H1 (cell line): ENCODE results near the gene VGF. TPM values are rescaled to one million over a fixed set of nuclear protein-coding genes. Genes with fewer than 3 reads are reported as not detected.

Experiments used
- CTCF ChIA-PET: fragments of 300-600 bp; sonication (Branson Sonifier 250); formaldehyde crosslinking; loops from one replicate; lab custom pipeline; 2021; ENCODE audit not compliant: partially characterized antibody; lab: Charles Lee
- POLR2A ChIA-PET: fragments of 300-600 bp; sonication (Branson Sonifier 250); formaldehyde crosslinking; loops from one replicate; lab custom pipeline; 2021; ENCODE audit warnings: inconsistent platforms; ENCODE audit not compliant: partially characterized antibody; lab: Charles Lee
- DNase-seq, 2 experiments: peaks; one replicate each; pipeline versions ENCODE4 v3.0.0 to v3.0.0-alpha.2; 2010 to 2022; ENCODE audit warnings: low spot score in 2 of 2, low read depth in 1 of 2, mixed read lengths in 1 of 2
- FAIRE-seq: peaks from 2 replicates; lab custom pipeline; 2011; peaks lifted over from hg19 to GRCh38; lab: Jason Lieb, UNC
- H2AFZ ChIP-seq: 2 replicates; pipeline ENCODE4 v1.8.1; 2012; ENCODE audit warnings: low read length, inconsistent platforms
- H2AK5ac ChIP-seq: 2 replicates; pipeline ENCODE4 v1.6.1; 2013; ENCODE audit warnings: low read depth, low read length
- H2BK120ac ChIP-seq: replicated peaks from 2 replicates; pipeline ENCODE3; 2013; ENCODE audit warnings: low read depth, low read length, inconsistent platforms
- H2BK12ac ChIP-seq: 2 replicates; pipeline ENCODE4 v1.6.1; 2013; ENCODE audit warnings: low read depth, low read length
- H2BK15ac ChIP-seq: 2 replicates; pipeline ENCODE4 v1.6.1; 2013; ENCODE audit warnings: low read length
- H2BK20ac ChIP-seq: 2 replicates; pipeline ENCODE4 v1.6.1; 2013; ENCODE audit warnings: low read length
- H2BK5ac ChIP-seq: 2 replicates; pipeline ENCODE4 v1.6.1; 2013; ENCODE audit warnings: low read depth, low read length
- H3K14ac ChIP-seq: 2 replicates; pipeline ENCODE4 v1.6.1; 2013; ENCODE audit warnings: inconsistent platforms; ENCODE audit not compliant: insufficient read length
- H3K18ac ChIP-seq: 2 replicates; pipeline ENCODE4 v1.6.1; 2013; ENCODE audit warnings: low read length; ENCODE audit errors: extremely low read depth
- H3K23ac ChIP-seq: 2 replicates; pipeline ENCODE4 v1.6.1; 2013; ENCODE audit warnings: inconsistent platforms; ENCODE audit not compliant: insufficient read length
- H3K23me2 ChIP-seq: 2 replicates; pipeline ENCODE4 v1.6.1; 2013; ENCODE audit warnings: low read depth, low read length
- H3K27ac ChIP-seq: 2 replicates; pipeline ENCODE4 v1.6.1; 2011; ENCODE audit warnings: low read depth, low read length, inconsistent platforms
- H3K27me3 ChIP-seq, 4 experiments: replicated peaks in 1 of 4; 1 replicate in 1 of 4; 2 replicates in 3 of 4; pipeline versions ENCODE4 v1.6.1 to v1.8.1; 2011 to 2013; ENCODE audit warnings: low read length in 3 of 4, mild to moderate bottlenecking in 3 of 4, inconsistent platforms in 2 of 4, mixed read lengths in 2 of 4, moderate library complexity in 1 of 4; ENCODE audit not compliant: control insufficient read depth in 3 of 4, insufficient read depth in 3 of 4; ENCODE audit errors: extremely low read depth in 1 of 4
- H3K36me3 ChIP-seq, 4 experiments: 2 replicates each; pipeline versions ENCODE4 v1.6.1 to v1.8.1; 2011 to 2013; ENCODE audit warnings: mild to moderate bottlenecking in 4 of 4, low read length in 3 of 4, moderate library complexity in 2 of 4, control low read depth in 1 of 4, inconsistent platforms in 1 of 4; ENCODE audit not compliant: insufficient read depth in 4 of 4, control insufficient read depth in 2 of 4
- H3K4ac ChIP-seq: replicated peaks from 2 replicates; pipeline ENCODE3; 2013; ENCODE audit warnings: low read length, low read depth, mixed read lengths, inconsistent platforms; ENCODE audit not compliant: insufficient read length
- H3K4me1 ChIP-seq, 4 experiments: replicated peaks in 1 of 4; 1 replicate in 1 of 4; 2 replicates in 3 of 4; pipeline versions ENCODE4 v1.6.1 to v1.8.1; 2011 to 2013; ENCODE audit warnings: low read length in 3 of 4, inconsistent platforms in 2 of 4, mixed read lengths in 1 of 4; ENCODE audit not compliant: insufficient read depth in 4 of 4, control insufficient read depth in 3 of 4
- H3K4me2 ChIP-seq, 2 experiments: 2 replicates each; pipeline versions ENCODE4 v1.6.1 to v1.8.1; 2011 to 2013; ENCODE audit warnings: low read depth in 2 of 2, low read length in 2 of 2, control low read depth in 1 of 2, inconsistent platforms in 1 of 2, mild to moderate bottlenecking in 1 of 2; ENCODE audit not compliant: insufficient read depth in 1 of 2
- H3K4me3 ChIP-seq, 4 experiments: fragments of 200-600, 300-600 bp in 1 of 4; sonication (generic), shearing (Covaris generic), sonication (Bioruptor Twin) in 1 of 4; 2 replicates each; pipeline versions ENCODE4 v1.5.1 to v1.8.1; 2011 to 2016; ENCODE audit warnings: low read length in 4 of 4, low read depth in 3 of 4, control low read depth in 2 of 4, inconsistent platforms in 2 of 4, mild to moderate bottlenecking in 2 of 4, mixed read lengths in 1 of 4, moderate library complexity in 1 of 4; ENCODE audit not compliant: insufficient read depth in 2 of 4; ENCODE audit errors: extremely low read depth in 1 of 4
- H3K56ac ChIP-seq: replicated peaks from 2 replicates; pipeline ENCODE3; 2013; ENCODE audit warnings: low read depth, mild to moderate bottlenecking, mixed read lengths, low read length, inconsistent platforms; ENCODE audit not compliant: insufficient read length
- H3K79me1 ChIP-seq: 2 replicates; pipeline ENCODE4 v1.6.1; 2013; ENCODE audit warnings: low read depth, low read length, control low read depth
- H3K79me2 ChIP-seq, 2 experiments: 2 replicates each; pipeline versions ENCODE4 v1.6.1 to v1.8.1; 2012 to 2013; ENCODE audit warnings: low read length in 2 of 2, mild to moderate bottlenecking in 2 of 2, inconsistent platforms in 1 of 2; ENCODE audit not compliant: insufficient read depth in 2 of 2, control insufficient read depth in 1 of 2
- H3K9ac ChIP-seq, 4 experiments: replicated peaks in 1 of 4; 1 replicate in 1 of 4; 2 replicates in 3 of 4; pipeline versions ENCODE4 v1.6.1 to v1.8.1; 2011 to 2013; ENCODE audit warnings: low read depth in 3 of 4, low read length in 3 of 4, control low read depth in 2 of 4, mild to moderate bottlenecking in 2 of 4, moderate library complexity in 2 of 4, inconsistent platforms in 1 of 4; ENCODE audit errors: extremely low read depth in 1 of 4
- H3K9me3 ChIP-seq, 2 experiments: 2 replicates each; pipeline versions ENCODE4 v1.6.1 to v1.8.1; 2012 to 2013; ENCODE audit warnings: mild to moderate bottlenecking in 2 of 2, moderate library complexity in 2 of 2, control low read depth in 1 of 2, inconsistent platforms in 1 of 2, low read depth in 1 of 2, low read length in 1 of 2, mixed read lengths in 1 of 2; ENCODE audit not compliant: insufficient read depth in 2 of 2
- H4K20me1 ChIP-seq, 2 experiments: replicated peaks in 1 of 2; 2 replicates each; pipeline versions ENCODE3 to v1.8.1; 2011 to 2013; ENCODE audit warnings: inconsistent platforms in 2 of 2, low read length in 2 of 2, mild to moderate bottlenecking in 1 of 2; ENCODE audit not compliant: insufficient read depth in 2 of 2, control insufficient read depth in 1 of 2
- H4K5ac ChIP-seq: 2 replicates; pipeline ENCODE4 v1.6.1; 2013; ENCODE audit warnings: low read length, low read depth, mixed read lengths, inconsistent platforms; ENCODE audit not compliant: insufficient read length
- H4K8ac ChIP-seq: 2 replicates; pipeline ENCODE4 v1.8.0; 2013; ENCODE audit warnings: mild to moderate bottlenecking, moderate library complexity, low read length, inconsistent platforms; ENCODE audit not compliant: insufficient read depth; ENCODE audit errors: extremely low read depth
- H4K91ac ChIP-seq: replicated peaks from 2 replicates; pipeline ENCODE3; 2013; ENCODE audit warnings: low read length, mixed read lengths, inconsistent platforms; ENCODE audit not compliant: insufficient read length
- CEBPB ChIP-seq: IDR thresholded peaks from 2 replicates; pipeline ENCODE4 v1.6.1; 2012; ENCODE audit warnings: low read depth, low read length
- CTCF ChIP-seq, 3 experiments: IDR thresholded peaks; 1 replicate in 2 of 3; 2 replicates in 1 of 3; pipeline versions ENCODE4 v1.5.1 to v1.6.1; 2011; ENCODE audit warnings: low read length in 3 of 3, mild to moderate bottlenecking in 3 of 3, inconsistent platforms in 2 of 3, low read depth in 1 of 3, moderate library complexity in 1 of 3; ENCODE audit not compliant: insufficient read depth in 1 of 3; ENCODE audit errors: control extremely low read depth in 1 of 3
- EGR1 ChIP-seq: IDR thresholded peaks from 2 replicates; pipeline ENCODE4 v1.6.1; 2011; ENCODE audit warnings: low read depth, low read length, borderline replicate concordance
- EP300 ChIP-seq, 2 experiments: IDR thresholded peaks; 1 replicate in 1 of 2; 2 replicates in 1 of 2; pipeline ENCODE4 v1.6.1; 2011 to 2012; ENCODE audit warnings: low read depth in 2 of 2, low read length in 2 of 2, mild to moderate bottlenecking in 2 of 2, borderline replicate concordance in 1 of 2, inconsistent platforms in 1 of 2, moderate library complexity in 1 of 2
- JUN ChIP-seq: IDR thresholded peaks from 2 replicates; pipeline ENCODE4 v1.6.1; 2011; ENCODE audit warnings: low read depth, mild to moderate bottlenecking, improper control_type of control experiment, low read length
- NANOG ChIP-seq: IDR thresholded peaks from 2 replicates; pipeline ENCODE4 v1.6.1; 2011; ENCODE audit warnings: low read length, low read depth, mild to moderate bottlenecking, inconsistent platforms; ENCODE audit not compliant: insufficient read depth, poor library complexity, severe bottlenecking
- RBBP5 ChIP-seq: IDR thresholded peaks from 2 replicates; pipeline ENCODE4 v1.7.1; 2012; ENCODE audit warnings: low read depth, mild to moderate bottlenecking, inconsistent platforms, low read length, moderate library complexity, borderline replicate concordance
- SIRT6 ChIP-seq: IDR thresholded peaks from one replicate; pipeline ENCODE4 v1.7.1; 2012; ENCODE audit warnings: low read length, inconsistent platforms
- SP2 ChIP-seq: IDR thresholded peaks from 2 replicates; pipeline ENCODE4 v1.6.1; 2012; ENCODE audit warnings: mild to moderate bottlenecking, low read length, inconsistent platforms
- ZNF274 ChIP-seq: IDR thresholded peaks from 2 replicates; pipeline ENCODE4 v1.7.0; 2012; ENCODE audit warnings: low read length, borderline replicate concordance; ENCODE audit errors: extremely low read depth
- WGBS, 2 experiments: shearing (Covaris generic) in 1 of 2; methylation state at CpG; one replicate each; pipeline versions ENCODE4 v1.1.6 to v1.1.7; 2013 to 2015; ENCODE audit warnings: low lambda C conversion rate in 2 of 2, mixed read lengths in 2 of 2, inconsistent platforms in 1 of 2, low coverage in 1 of 2, missing lambda C conversion rate in 1 of 2; ENCODE audit not compliant: insufficient replicate concordance in 2 of 2, insufficient coverage in 1 of 2, insufficient read length in 1 of 2; ENCODE audit errors: extremely low coverage in 1 of 2, missing lambda C conversion rate in 1 of 2; 5-methylcytosine and 5-hydroxymethylcytosine counted together
- polyA plus RNA-seq, 7 experiments: library from polyadenylated mRNA; depleted of rRNA in 3 of 7; stranded (reverse) in 5 of 7; unstranded in 2 of 7; fragments of >200 nt in 5 of 7; fragments of 200-250 nt in 2 of 7; gene quantifications; 1 replicate in 5 of 7; 2 replicates in 1 of 7; 4 replicates in 1 of 7; pipeline versions ENCODE4 v1.2.1 to v1.2.3, GENCODE V29; 2011 to 2013; ENCODE audit warnings: missing spikeins in 2 of 7, mixed read lengths in 2 of 7
- total RNA-seq: library from RNA; stranded (reverse); fragmentation: NEBNext Ultra II Directional; extraction: Animal tissue kit (Norgen Biotek cat#: 25700); gene quantifications from 2 replicates; pipeline ENCODE4 v1.2.1, GENCODE V29; 2021

VGF gene
- total and polyA plus RNA-seq, 2 of the 8 experiments (the other 6 are each of a cell fraction or from before 2014, with no cell fraction given) = 1.6 to 7.0 TPM

- FAIRE-seq (no peak), DNase-seq (no peak)
- no peak overlapping the region for H2BK12ac ChIP-seq
- no peak overlapping the region for H3K18ac ChIP-seq
- no peak overlapping the region for H3K4ac ChIP-seq
- no peak overlapping the region for H2BK5ac ChIP-seq
- H3K56ac ChIP-seq = no peak overlapping the region
- no peak overlapping the region for H4K5ac ChIP-seq
- no peak overlapping the region for H2AK5ac ChIP-seq
- POLR2A ChIA-PET = interaction anchor here (0.6 to 1.1 kb wide), 2 partner anchors 20 kb away, joined by 3 to 5 read pairs; no protein-coding TSS in a partner anchor
- 0 out of 7 replicates have a peak, but pooled peaks cover 0 to 2% (median 0%) of the 10 kb centered on the region in 4 experiments for H3K27me3 ChIP-seq
- H3K23me2 ChIP-seq = no peaks in the 10 kb centered on the region
- no peak overlapping the region for H3K27ac ChIP-seq
- no peak overlapping the region for H4K91ac ChIP-seq
- no peak overlapping the region for H2AFZ ChIP-seq
- no peaks in the 10 kb centered on the region for H3K36me3 ChIP-seq
- H3K14ac ChIP-seq = no peak overlapping the region
- no peak overlapping the region for H3K23ac ChIP-seq
- H2BK20ac ChIP-seq = no peak overlapping the region
- H3K4me1 ChIP-seq = peaks cover 0 to 2% (median under 1%) of the 10 kb centered on the region in 4 experiments; a peak in 3 of 7 replicates
- H3K79me2 ChIP-seq = no peaks in the 10 kb centered on the region
- no peak overlapping the region for H4K8ac ChIP-seq
- H3K4me3 ChIP-seq = no peak overlapping the region
- no peak overlapping the region for H2BK120ac ChIP-seq
- no peaks in the 10 kb centered on the region for H3K9me3 ChIP-seq
- CTCF ChIA-PET = interaction anchor here (0.6 to 1.7 kb wide), 7 partner anchors 8 to 96 kb away, joined by 3 to 6 read pairs (median 4); no protein-coding TSS in a partner anchor
- no peaks in the 10 kb centered on the region for H3K79me1 ChIP-seq
- WGBS, 2 experiments = 88% methylated on average over 4 of the region's 4 CpGs; no CpG with 5 or more reads in 1 of the 2 experiments
- H4K20me1 ChIP-seq = no peaks in the 10 kb centered on the region
- no peak overlapping the region for H2BK15ac ChIP-seq
- no peak overlapping the region for H3K4me2 ChIP-seq
- H3K9ac ChIP-seq = no peak overlapping the region
- TF ChIP-seq RBBP5 (no peak), EGR1 (no peak), CTCF (IDR thresholded peaks at IDR 0.05; ENCODE audit: control extremely low read depth in 1 of 3, insufficient read depth in 1 of 3, low read depth in 1 of 3, low read length in 3 of 3) (no peak), ZNF274 (no peak), SIRT6 (no peak), NANOG (no peak), SP2 (no peak), EP300 (IDR thresholded peaks at IDR 0.05; ENCODE audit: borderline replicate concordance in 1 of 2, low read depth in 2 of 2, low read length in 2 of 2) (no peak), JUN (no peak), CEBPB (no peak)
Observed at GRCh38 chr7:101186844-101187428, 21.6 kb upstream of the VGF start.
